Measurements from ENCODE around the gene RPL19. TPM values are rescaled to one million over a fixed set of nuclear protein-coding genes. Genes with fewer than 3 reads are reported as not detected.

Gene RPL19
- total and polyA plus RNA-seq, 8 donors = 1,114 to 4,546 (median 2,476) TPM

GRCh38 chr17:39197380-39198185, 2.5 kb upstream of the RPL19 start, which contains the start of gene CACNB1:
CACNB1 (minus strand) TSS chr17:39197669; CDS start chr17:39197495, 174 bp downstream.
- TF ChIP-seq POLR2AphosphoS5 (IDR thresholded peaks at IDR 0.05) (peak in 2 of 3 donors; percentile 41 to 62), POLR2A (IDR thresholded peaks at IDR 0.05) (no peak)

GRCh38 chr17:39198186-39198566, 1.9 kb upstream of the RPL19 start:
- no peak for TF ChIP-seq POLR2AphosphoS5 (IDR thresholded peaks at IDR 0.05)
- H3K36me3 ChIP-seq = peaks cover 19 to 31% (median 27%) of the 10 kb centered on the region in 4 donors
- no peaks in the 10 kb centered on the region for H3K9me3 ChIP-seq
- peaks cover 38 to 84% (median 67%) of the 10 kb centered on the region in 4 donors for H3K4me1 ChIP-seq
- peak overlapping the region in 4 of 5 donors; percentile 74 to 97 (median 96) for H3K27ac ChIP-seq
- no peak for DNase-seq
- WGBS, 5 donors = 60 to 79% (median 66%) methylated on average over 4 of the region's 4 CpGs
- H3K4me3 ChIP-seq = peak overlapping the region; percentile 70 to 83 (median 78)
- H3K27me3 ChIP-seq = no peaks in the 10 kb centered on the region
- intact Hi-C loops (cut with DNase I; ENCODE audit: low total_unique reads) = no loop called here

More at GRCh38 chr17:39197380-39198185, 2.5 kb upstream of the RPL19 start, which contains the start of gene CACNB1:
- intact Hi-C loops (cut with DNase I; ENCODE audit: low total_unique reads) = no loop called here
- Histone ChIP-seq H3K4me3 (peak within 1 kb of the TSS; percentile 70 to 83 (median 78)), H3K27ac (peak within 1 kb of the TSS; percentile 67 to 97 (median 96)), H3K4me1 (peaks cover 38 to 78% (median 65%) of the 10 kb centered on the region in 4 donors), H3K9me3 (no peaks in the 10 kb centered on the region), H3K36me3 (peaks cover 13 to 31% (median 26%) of the 10 kb centered on the region in 4 donors), H3K27me3 (no peaks in the 10 kb centered on the region)
- 0 to 1% (median 1%) methylated on average over 5 to 55 of the region's 55 CpGs for WGBS, 5 donors
- DNase-seq = peak; percentile 72 to 94

- WGBS, 5 donors = 0 to 1% (median 0%) methylated on average over 10 of the region's 10 CpGs
- no peaks in the 10 kb centered on the region for H3K27me3 ChIP-seq
- H3K27ac ChIP-seq = peak overlapping the region; percentile 94 to 97 (median 96)
- peaks cover 34 to 37% (median 35%) of the 10 kb centered on the region in 4 donors for H3K36me3 ChIP-seq
- intact Hi-C loops (cut with DNase I; ENCODE audit: low total_unique reads) = no loop called here
- peak; percentile 91 to 97 for DNase-seq
- no peak for TF ChIP-seq POLR2A (IDR thresholded peaks at IDR 0.05)
- TF ChIP-seq POLR2AphosphoS5 (IDR thresholded peaks at IDR 0.05) = peak in 2 of 3 donors; percentile 78 to 87
- no peaks in the 10 kb centered on the region for H3K9me3 ChIP-seq
- peak overlapping the region; percentile 82 to 92 (median 87) for H3K4me3 ChIP-seq
- H3K4me1 ChIP-seq = peaks cover 38 to 74% (median 61%) of the 10 kb centered on the region in 4 donors
These were observed 338 bp upstream of the RPL19 start for GRCh38 chr17:39199820-39200069.

DNA sequence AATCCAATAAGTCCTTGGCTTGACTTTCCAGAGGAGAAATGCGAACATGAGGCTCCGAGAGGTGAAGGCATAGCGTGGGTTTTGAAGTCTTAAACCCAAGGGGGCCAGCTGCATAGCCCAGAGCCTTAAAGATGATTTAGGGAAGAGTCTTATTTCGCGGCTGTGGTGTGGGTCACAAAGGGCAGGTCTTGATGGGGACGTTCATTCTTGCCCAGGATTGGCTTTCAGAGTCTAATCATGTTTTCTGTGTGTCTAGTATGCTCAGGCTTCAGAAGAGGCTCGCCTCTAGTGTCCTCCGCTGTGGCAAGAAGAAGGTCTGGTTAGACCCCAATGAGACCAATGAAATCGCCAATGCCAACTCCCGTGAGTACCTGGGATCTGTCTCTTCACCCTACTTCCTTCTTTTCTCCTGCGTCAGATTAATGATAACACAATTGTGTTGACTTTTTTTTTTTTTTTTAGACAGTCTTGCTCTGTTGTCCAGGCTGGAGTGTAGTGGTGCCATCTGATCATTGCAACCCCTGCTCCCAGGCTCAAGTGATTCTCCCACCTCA, 951 bp downstream of the RPL19 start:
- H3K4me1 ChIP-seq = peaks cover 32 to 61% (median 49%) of the 10 kb centered on the region in 4 donors
- intact Hi-C loops (cut with DNase I; ENCODE audit: low total_unique reads) = no loop called here

DNA sequence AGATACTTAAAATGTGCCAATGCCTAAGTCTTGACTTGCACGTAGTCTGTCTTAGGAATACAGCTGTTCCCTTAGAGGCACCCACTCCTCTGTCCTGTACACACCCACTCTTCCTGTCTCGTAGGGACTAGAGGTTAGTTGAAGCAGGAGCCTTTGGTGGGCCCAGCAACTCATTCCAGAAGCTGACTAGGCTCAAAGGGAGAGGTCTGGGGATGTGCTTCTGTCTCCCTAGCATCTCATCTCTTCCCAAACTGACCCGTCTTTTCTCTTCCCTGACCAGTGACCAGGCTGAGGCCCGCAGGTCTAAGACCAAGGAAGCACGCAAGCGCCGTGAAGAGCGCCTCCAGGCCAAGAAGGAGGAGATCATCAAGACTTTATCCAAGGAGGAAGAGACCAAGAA, 4.2 kb downstream of the RPL19 start:
- H3K4me3 ChIP-seq = no peak overlapping the region
- 82 to 92% (median 87%) methylated on average over 8 of the region's 8 CpGs for WGBS, 5 donors
- H3K4me1 ChIP-seq = peaks cover 17 to 43% (median 30%) of the 10 kb centered on the region in 4 donors
- peaks cover 0 to 2% (median 0%) of the 10 kb centered on the region in 3 donors for H3K27me3 ChIP-seq
- no peak for DNase-seq
- H3K27ac ChIP-seq = no peak overlapping the region
- TF ChIP-seq POLR2A (IDR thresholded peaks at IDR 0.05) = no peak
- TF ChIP-seq CTCF (IDR thresholded peaks at IDR 0.05) = no peak
- no peak for TF ChIP-seq POLR2AphosphoS5 (IDR thresholded peaks at IDR 0.05)
- no peak for TF ChIP-seq EP300 (IDR thresholded peaks at IDR 0.05)
- intact Hi-C loops (cut with DNase I; ENCODE audit: low total_unique reads) = no loop called here
- H3K36me3 ChIP-seq = peaks cover 40 to 43% (median 41%) of the 10 kb centered on the region in 4 donors
- no peaks in the 10 kb centered on the region for H3K9me3 ChIP-seq

More for the DNA sequence above, 951 bp downstream of the RPL19 start:
- H3K27ac ChIP-seq = peak overlapping the region in 4 of 5 donors; percentile 94 to 97 (median 96)
- peaks cover 40 to 43% (median 41%) of the 10 kb centered on the region in 4 donors for H3K36me3 ChIP-seq
- H3K9me3 ChIP-seq = no peaks in the 10 kb centered on the region
- no peak for DNase-seq
- 16 to 37% (median 27%) methylated on average over 11 of the region's 11 CpGs for WGBS, 5 donors
- H3K27me3 ChIP-seq = no peaks in the 10 kb centered on the region
- peak overlapping the region; percentile 82 to 92 (median 87) for H3K4me3 ChIP-seq
- TF ChIP-seq CTCF (IDR thresholded peaks at IDR 0.05) = no peak
- TF ChIP-seq EP300 (IDR thresholded peaks at IDR 0.05) = no peak
- TF ChIP-seq POLR2A (IDR thresholded peaks at IDR 0.05) = no peak
- TF ChIP-seq POLR2AphosphoS5 (IDR thresholded peaks at IDR 0.05) = no peak

Data from stomach (tissue), 9 donors.